ENCODE data around the gene TBC1D13.

GRCh38 chr9:128809831-128810230 is 22.8 kb downstream of the TBC1D13 start:
- TF ChIP-seq CTCF (IDR thresholded peaks at IDR 0.05) (no peak), POLR2A (IDR thresholded peaks at IDR 0.05) (no peak)
